GM19438 (cell line): ENCODE measurements around the gene MLXIP.
A peak's percentile ranks its signal among the peaks of the same experiment; 100 is the strongest.
"Not testable (repeated sequence)": the region's sequence is repeated elsewhere in the genome, so short reads cannot be mapped to it uniquely, and the experiment has no call there.

Source experiments
- ATAC-seq: cut with Tn5 transposase; IDR thresholded peaks from one replicate; pipeline ENCODE4 v1.9.1; 2021; ENCODE audit warnings: low read depth; ENCODE audit not compliant: unreplicated experiment

Gene MLXIP, protein sequence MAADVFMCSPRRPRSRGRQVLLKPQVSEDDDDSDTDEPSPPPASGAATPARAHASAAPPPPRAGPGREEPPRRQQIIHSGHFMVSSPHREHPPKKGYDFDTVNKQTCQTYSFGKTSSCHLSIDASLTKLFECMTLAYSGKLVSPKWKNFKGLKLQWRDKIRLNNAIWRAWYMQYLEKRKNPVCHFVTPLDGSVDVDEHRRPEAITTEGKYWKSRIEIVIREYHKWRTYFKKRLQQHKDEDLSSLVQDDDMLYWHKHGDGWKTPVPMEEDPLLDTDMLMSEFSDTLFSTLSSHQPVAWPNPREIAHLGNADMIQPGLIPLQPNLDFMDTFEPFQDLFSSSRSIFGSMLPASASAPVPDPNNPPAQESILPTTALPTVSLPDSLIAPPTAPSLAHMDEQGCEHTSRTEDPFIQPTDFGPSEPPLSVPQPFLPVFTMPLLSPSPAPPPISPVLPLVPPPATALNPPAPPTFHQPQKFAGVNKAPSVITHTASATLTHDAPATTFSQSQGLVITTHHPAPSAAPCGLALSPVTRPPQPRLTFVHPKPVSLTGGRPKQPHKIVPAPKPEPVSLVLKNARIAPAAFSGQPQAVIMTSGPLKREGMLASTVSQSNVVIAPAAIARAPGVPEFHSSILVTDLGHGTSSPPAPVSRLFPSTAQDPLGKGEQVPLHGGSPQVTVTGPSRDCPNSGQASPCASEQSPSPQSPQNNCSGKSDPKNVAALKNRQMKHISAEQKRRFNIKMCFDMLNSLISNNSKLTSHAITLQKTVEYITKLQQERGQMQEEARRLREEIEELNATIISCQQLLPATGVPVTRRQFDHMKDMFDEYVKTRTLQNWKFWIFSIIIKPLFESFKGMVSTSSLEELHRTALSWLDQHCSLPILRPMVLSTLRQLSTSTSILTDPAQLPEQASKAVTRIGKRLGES

DNA sequence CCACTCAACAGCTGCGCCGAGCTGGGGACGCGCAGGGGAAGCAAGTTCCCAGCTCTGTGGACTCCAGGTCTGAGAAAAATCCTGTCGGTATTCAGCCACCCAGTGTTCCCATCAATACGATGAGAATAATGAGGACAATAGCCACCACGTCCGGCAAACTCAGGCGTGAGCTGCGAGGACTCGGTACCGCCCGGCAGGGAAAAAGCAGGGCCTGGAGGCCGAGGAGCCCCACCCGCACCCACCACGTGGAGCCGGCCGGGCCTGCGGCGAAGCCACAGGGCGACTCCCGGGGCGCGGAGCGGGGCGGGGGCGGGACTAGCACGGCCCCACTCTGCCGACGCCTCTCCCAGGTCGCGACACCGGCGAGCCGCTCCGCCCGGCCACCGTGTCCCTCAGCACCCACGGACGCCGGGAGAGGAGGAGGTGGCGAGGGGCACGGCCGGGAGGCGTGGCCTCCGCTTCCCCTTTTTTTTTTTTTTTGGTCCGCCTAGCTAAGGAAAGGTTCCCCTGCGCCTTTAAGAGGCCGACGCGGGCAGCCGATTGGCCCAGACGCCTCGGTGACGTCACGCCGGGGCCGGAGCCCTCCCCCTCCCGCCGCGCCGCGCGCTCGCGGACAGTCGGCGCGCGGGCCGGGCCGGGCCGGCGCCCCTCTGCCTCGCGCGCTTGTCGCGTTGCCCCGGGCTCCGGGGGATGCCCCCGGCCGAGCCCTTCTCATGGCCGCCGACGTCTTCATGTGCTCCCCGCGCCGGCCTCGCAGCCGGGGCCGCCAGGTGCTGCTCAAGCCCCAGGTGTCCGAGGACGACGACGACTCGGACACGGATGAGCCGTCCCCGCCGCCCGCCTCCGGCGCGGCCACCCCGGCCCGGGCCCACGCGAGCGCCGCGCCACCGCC, at the start of gene MLXIP:
MLXIP (plus strand) TSS at position 616 of the 892 bp plus-strand sequence; CDS start at position 714, 98 bp downstream.
- ATAC-seq = peak; percentile 61

GRCh38 chr12:122028905-122029560, 49.5 kb upstream of the MLXIP start:
- no peak for ATAC-seq

GRCh38 chr12:122029620-122030423, 48.7 kb upstream of the MLXIP start:
- no peak for ATAC-seq

DNA sequence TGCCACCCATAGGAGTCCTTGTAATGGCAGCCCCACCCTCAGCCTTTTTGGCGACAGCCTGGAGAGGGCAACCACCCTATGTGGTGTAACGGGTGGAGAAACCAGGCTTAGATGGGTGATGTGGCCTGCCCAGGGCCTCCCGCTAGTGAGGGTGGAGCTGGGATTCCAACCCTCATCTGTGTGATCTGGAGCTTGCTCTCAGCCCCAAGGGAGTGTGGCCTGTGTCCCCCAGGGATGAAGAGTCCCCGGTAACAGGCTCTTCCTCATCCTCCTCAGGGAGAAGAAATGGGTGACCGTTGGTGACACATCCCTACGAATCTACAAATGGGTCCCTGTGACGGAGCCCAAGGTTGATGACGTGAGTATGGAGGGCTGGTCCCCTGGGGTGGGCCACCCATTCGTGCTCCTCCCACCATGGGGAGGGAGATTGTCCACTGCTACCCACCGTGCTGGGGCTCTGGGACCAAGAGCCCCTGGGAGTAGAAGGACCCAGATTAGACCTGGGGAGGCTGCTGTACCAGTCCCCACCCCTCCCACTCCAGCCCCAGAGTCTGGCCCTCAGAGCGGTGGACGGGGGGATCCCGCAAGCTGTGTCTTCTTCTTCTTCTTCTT, 48.0 kb upstream of the MLXIP start:
- no peak for ATAC-seq

GRCh38 chr12:122031342-122032216, 47.0 kb upstream of the MLXIP start:
- no peak for ATAC-seq

DNA sequence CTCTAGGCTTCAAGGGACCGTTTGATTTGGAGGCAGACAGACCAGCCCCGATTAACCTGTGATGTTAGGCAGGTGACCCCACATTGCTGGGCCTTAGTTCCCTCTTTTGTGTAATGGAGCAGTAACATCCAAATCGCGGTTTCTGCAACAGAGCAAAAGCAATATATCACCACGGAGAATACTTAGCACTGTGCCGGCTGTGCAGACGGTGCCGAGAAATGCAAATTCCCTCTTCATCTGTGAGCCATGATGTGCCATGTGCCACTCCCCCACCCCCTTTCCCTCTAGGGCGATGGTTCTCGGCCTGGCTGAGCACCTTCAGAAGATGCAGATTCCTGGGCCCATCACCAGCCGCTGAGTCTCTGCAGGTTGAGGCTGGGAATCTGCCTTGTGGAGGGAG, 46.0 kb upstream of the MLXIP start:
- no peak for ATAC-seq

GRCh38 chr12:122035292-122035691, 43.3 kb upstream of the MLXIP start:
- no peak for ATAC-seq

DNA sequence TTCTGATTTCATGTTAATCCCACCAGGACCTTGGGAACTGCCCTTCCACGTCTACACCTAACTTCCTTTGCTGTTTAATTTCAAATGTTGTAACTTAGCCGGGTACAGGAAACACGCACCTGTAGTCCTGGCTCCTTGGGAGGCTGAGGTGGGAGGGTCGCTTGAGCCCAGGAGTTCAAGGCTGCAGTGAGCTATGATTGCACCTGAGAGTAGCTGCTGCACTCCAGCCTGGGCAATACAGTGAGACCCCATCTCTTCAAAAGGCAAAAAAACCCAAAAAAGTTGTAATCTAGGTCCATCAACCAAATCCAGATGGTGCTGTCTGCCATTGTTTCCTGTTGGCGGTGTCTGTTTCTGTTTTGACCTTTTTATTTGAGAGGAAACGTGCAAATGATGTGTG, 42.4 kb upstream of the MLXIP start:
- ATAC-seq = no peak

GRCh38 chr12:122040579-122041386, 37.8 kb upstream of the MLXIP start:
- ATAC-seq = peak; percentile 78

DNA sequence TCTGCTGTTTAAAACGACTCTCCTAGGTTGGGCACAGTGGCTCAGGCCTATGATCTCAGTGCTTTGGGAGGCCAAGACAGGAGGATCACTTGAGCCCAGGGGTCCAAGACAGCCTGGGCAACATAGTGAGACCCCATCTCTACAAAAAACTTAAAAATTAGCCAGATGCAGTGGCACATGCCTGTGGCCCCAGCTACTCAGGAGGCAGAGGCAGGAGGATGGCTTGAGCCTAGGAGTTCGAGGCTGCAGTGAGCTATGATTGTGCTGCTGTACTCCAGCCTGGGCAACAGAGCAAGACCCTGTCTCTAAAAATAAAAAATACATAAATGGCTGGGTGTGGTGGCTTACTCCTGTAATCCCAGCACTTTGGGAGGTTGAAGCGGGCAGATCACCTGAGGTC, 37.1 kb upstream of the MLXIP start:
- not testable (repeated sequence) for ATAC-seq

DNA sequence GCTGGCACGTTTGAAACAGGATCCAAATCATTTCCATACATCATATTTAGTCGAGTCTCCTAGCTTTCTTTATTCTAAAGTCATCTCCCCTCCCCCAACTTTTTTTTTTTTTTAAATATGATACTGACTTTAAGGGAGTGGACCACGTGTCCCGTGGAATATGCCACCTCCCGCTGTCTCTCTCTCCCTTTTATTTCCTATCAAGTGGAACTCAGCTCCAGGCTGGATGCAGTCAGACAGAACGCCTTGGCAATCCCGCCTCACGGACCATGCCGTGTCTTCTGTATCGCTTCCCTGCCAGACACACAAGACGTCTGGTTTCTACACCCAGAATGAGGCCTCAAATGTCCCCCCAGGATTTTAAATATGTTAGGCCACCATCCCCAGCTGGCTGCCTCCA, 35.6 kb upstream of the MLXIP start:
- no peak for ATAC-seq

DNA sequence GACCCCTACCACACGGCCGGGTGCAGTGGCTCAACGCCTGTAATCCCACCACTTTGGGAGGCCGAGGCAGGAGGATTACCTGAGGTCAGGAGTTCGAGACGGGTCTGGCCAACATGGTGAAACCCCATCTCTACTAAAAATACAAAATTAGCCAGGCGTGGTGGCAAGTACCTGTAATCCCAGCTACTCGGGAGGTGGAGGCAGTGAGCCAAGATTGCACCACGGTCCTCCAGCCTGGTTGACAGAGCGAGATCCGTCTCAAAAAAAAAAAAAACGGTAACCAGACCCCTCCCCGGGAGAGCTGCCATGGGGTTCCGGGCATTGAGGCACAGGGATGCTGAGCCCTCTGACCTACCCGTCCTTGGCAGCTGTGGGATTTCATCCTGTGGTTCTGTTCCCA, 35.1 kb upstream of the MLXIP start:
- no peak for ATAC-seq

DNA sequence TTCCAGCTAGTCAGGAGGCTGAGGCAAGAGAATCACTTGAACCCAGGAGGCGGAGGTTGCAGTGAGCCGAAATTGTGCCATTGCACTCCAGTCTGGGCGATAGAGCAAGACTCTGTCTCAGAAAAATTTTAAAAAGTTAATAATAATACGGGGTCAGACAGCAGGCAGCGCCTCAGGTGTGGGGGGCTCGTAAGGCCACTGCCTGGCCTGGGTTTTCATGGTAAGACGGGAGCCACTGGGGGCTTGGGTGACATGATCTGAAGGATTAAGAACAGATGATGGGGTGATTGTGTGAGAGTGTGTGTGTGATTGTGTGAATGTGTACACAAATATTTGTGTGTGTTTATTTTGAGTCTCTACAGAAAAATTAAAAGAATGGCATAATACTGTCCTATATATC, 33.3 kb upstream of the MLXIP start:
- ATAC-seq = no peak

- ATAC-seq = no peak
These were observed 32.4 kb upstream of the MLXIP start for GRCh38 chr12:122046145-122046544.

DNA sequence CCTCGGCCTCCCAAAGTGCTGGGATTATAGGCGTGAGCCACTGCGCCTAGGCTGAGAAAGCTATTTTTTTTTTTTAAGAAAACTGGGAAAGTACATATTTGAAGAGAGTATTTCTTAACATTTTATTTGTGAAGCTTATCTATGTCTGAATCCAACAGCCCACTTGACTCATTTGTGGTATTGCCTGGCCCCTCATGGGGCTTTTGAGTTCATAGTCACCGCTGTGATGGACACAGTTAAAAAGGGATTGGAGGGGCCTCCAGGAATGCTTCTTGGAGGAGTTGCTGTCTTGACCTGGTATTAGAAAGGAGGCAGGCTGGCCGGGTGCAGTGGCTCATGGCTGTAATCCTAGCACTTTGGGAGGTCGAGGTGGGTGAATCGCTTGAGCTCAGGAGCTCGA, 30.4 kb upstream of the MLXIP start:
- no peak for ATAC-seq

DNA sequence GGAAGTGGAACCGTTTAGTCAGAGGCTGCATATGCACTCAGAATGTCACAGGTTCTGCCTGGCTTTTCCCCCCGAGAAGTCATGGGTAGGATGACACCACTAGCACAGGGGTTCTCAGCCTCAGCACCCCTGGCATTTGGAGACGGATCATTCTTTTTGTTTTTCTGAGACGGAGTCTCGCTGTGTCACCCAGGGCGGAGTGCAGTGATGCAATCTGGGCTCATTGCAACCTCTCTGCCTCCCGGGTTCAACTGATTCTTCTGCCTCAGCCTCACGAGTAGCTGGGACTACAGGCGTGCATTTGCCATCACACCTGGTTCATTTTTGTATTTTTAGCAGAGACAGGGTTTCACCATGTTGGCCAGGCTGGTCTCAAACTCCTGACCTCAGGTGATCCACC, 28.7 kb upstream of the MLXIP start:
- no peak for ATAC-seq

- no peak for ATAC-seq
These were observed 27.9 kb upstream of the MLXIP start for GRCh38 chr12:122050706-122051105.
